ENCODE data around the gene ZNF532. TPM values are rescaled to one million over a fixed set of nuclear protein-coding genes. Genes with fewer than 3 reads are reported as not detected.

The ZNF532 gene
- total and polyA plus RNA-seq, 9 of the 15 experiments (the other 6 are each of a cell fraction or from before 2014, with no cell fraction given), result 0.42 TPM; not detected in 8

DNA sequence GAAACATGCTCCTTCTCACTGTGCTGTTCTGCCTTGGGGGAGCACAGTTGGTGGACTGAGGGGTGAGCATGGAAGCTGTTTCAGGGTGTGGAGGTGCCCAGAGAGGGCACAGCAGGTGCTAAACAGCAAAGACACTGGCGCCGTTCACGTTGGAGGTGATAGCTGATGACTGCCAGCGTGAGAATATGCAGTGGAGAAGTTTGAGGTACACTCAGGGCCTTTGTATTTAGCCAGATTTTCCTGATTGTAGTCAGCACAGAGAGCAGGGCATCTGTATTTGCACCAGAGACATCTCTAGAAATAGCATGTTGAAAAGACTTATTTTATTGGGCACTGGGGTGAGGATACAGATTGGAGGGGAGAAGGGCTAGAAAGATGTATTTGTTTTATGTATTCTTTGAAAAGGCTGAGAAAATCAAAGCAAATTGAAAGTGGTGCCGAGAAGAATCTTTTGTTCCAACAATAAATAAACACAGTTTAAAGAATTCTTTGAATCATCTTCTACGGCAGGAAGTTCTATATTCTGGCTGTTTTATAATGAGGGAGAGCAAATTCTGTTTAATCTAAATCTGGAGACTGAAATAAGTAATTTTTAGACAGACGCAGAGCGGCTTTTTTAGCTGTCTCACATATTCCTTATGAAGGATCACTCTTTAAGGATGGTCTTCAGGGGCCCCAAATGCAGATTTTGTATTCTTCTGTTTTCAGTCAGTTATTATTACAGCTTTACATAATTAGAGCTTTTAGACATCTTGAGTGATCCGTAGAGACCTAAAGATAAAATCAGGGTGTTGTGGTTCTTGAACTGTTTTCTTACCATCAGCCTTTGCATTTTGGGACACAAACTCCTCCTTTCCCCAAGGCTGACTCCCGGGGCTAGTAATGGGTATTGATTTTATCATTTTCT, 7.1 kb downstream of the ZNF532 start:
- no peaks in the 10 kb centered on the region for H3K9me3 ChIP-seq (replicated peaks; ENCODE audit: control insufficient read depth, insufficient read depth, low read depth, low read length)
- H3K27me3 ChIP-seq (ENCODE audit: control insufficient read depth in 2 of 2, insufficient read depth in 2 of 2, low read length in 2 of 2), result no peaks in the 10 kb centered on the region
- TF ChIP-seq MTA2 (IDR thresholded peaks at IDR 0.05; ENCODE audit: low read depth), result no peak
- POLR2A ChIA-PET, result no interaction called here
- in situ Hi-C loops (cut with MboI) (no loop called here), intact Hi-C loops (cut with micrococcal nuclease) (no loop called here)
- no peaks in the 10 kb centered on the region for H4K20me1 ChIP-seq (replicated peaks; ENCODE audit: control insufficient read depth, insufficient read depth, low read length)
- no peak for DNase-seq (ENCODE audit: extremely low read depth in 1 of 4, low spot score in 3 of 4)
- BruUV-seq (replicated peaks), result no TSS peak
- ATAC-seq, result no peak
- H3K4me2 ChIP-seq (ENCODE audit: insufficient read depth, low read length), result no peak overlapping the region
- WGBS (ENCODE audit: insufficient coverage, low coverage, missing lambda C conversion rate), result 1% methylated on average over 10 of the region's 10 CpGs
- H2AFZ ChIP-seq (ENCODE audit: low read depth, low read length), result no peak overlapping the region
- no peaks in the 10 kb centered on the region for H3K36me3 ChIP-seq (ENCODE audit: control insufficient read depth, insufficient read depth, low read length)
- no peaks in the 10 kb centered on the region for H3K4me1 ChIP-seq (replicated peaks in 1 of 2; ENCODE audit: control insufficient read depth in 2 of 2, insufficient read depth in 2 of 2, low read length in 2 of 2)
- H3K4me3 ChIP-seq, result no peak overlapping the region
- H3K9me1 ChIP-seq (ENCODE audit: control insufficient read depth, insufficient read depth, low read length), result no peaks in the 10 kb centered on the region
- H3K27ac ChIP-seq (ENCODE audit: extremely low read depth, low read depth, low read length), result no peak overlapping the region
- CTCF ChIA-PET (ENCODE audit: low intra/inter-chr PET ratio), result no interaction called here
- no peak for FAIRE-seq
- no peaks in the 10 kb centered on the region for H3K79me2 ChIP-seq (ENCODE audit: control insufficient read depth, insufficient read depth, low read length)
- H3K9ac ChIP-seq (ENCODE audit: insufficient read depth in 1 of 2, low read depth in 2 of 2, low read length in 2 of 2), result no peak overlapping the region

DNA sequence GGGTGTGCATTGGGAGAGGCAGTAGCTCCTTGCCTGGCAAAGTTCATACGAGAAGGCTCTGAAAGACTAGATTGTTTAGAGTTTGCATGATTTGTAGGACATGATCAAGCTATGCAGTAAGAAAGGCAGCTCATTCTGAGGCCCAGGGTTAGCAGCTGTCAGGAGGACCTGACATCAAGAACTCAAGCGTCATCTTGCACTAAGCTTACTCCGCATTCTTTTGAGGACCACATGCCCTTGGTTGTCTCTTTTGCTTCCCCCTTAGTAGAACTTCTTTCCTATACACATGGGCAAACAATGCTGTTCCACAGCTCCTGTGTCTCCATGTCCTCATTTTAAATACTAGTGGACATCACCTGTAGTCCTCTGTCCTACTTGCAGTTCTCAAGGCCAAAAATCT, 14.0 kb downstream of the ZNF532 start:
- 0% methylated on average over 3 of the region's 3 CpGs for WGBS (ENCODE audit: insufficient coverage, low coverage, missing lambda C conversion rate)
- ChIA-PET CTCF (ENCODE audit: low intra/inter-chr PET ratio) (no interaction called here), POLR2A (interaction anchor here (1.4 kb wide), 1 partner anchor 12 kb away, joined by 5 read pairs; no protein-coding TSS in a partner anchor)
- Histone ChIP-seq H3K4me3 (no peak overlapping the region), H3K36me3 (ENCODE audit: control insufficient read depth, insufficient read depth, low read length) (no peaks in the 10 kb centered on the region), H3K27me3 (ENCODE audit: control insufficient read depth in 2 of 2, insufficient read depth in 2 of 2, low read length in 2 of 2) (no peaks in the 10 kb centered on the region), H3K9me3 (replicated peaks; ENCODE audit: control insufficient read depth, insufficient read depth, low read depth, low read length) (no peaks in the 10 kb centered on the region), H3K9ac (ENCODE audit: insufficient read depth in 1 of 2, low read depth in 2 of 2, low read length in 2 of 2) (no peak overlapping the region), H3K4me2 (ENCODE audit: insufficient read depth, low read length) (no peak overlapping the region), H4K20me1 (replicated peaks; ENCODE audit: control insufficient read depth, insufficient read depth, low read length) (no peaks in the 10 kb centered on the region), H3K27ac (ENCODE audit: extremely low read depth, low read depth, low read length) (no peak overlapping the region), H3K4me1 (replicated peaks in 1 of 2; ENCODE audit: control insufficient read depth in 2 of 2, insufficient read depth in 2 of 2, low read length in 2 of 2) (no peaks in the 10 kb centered on the region), H3K9me1 (ENCODE audit: control insufficient read depth, insufficient read depth, low read length) (no peaks in the 10 kb centered on the region), H2AFZ (ENCODE audit: low read depth, low read length) (no peak overlapping the region), H3K79me2 (ENCODE audit: control insufficient read depth, insufficient read depth, low read length) (no peaks in the 10 kb centered on the region)
- BruUV-seq (replicated peaks), result no TSS peak
- intact Hi-C loops (cut with micrococcal nuclease), result no loop called here
- in situ Hi-C loops (cut with MboI), result no loop called here
- DNase-seq (ENCODE audit: extremely low read depth in 1 of 4, low spot score in 3 of 4) (no peak), ATAC-seq (no peak), FAIRE-seq (no peak)
- TF ChIP-seq SAFB (IDR thresholded peaks at IDR 0.05; ENCODE audit: borderline replicate concordance, low read depth, low read length) (no peak), WHSC1 (IDR thresholded peaks at IDR 0.05; ENCODE audit: low read length) (no peak), COPS2 (conservative IDR thresholded peaks at IDR 0.05) (no peak), PYGO2 (tag; IDR thresholded peaks at IDR 0.05) (no peak), ZNF197 (CRISPR knock-in tag; IDR thresholded peaks at IDR 0.05; ENCODE audit: low read depth) (no peak), HDAC8 (tag; IDR thresholded peaks at IDR 0.05) (no peak), ZNF24 (IDR thresholded peaks at IDR 0.05) (no peak), NCOA2 (IDR thresholded peaks at IDR 0.05; ENCODE audit: partially characterized antibody in 2 of 2) (no peak), STAT5A (IDR thresholded peaks at IDR 0.05; ENCODE audit: borderline replicate concordance, low read length) (no peak), HSF4 (CRISPR knock-in tag; IDR thresholded peaks at IDR 0.05; ENCODE audit: borderline replicate concordance) (no peak)
- TF ChIP-seq, protein P1, sequence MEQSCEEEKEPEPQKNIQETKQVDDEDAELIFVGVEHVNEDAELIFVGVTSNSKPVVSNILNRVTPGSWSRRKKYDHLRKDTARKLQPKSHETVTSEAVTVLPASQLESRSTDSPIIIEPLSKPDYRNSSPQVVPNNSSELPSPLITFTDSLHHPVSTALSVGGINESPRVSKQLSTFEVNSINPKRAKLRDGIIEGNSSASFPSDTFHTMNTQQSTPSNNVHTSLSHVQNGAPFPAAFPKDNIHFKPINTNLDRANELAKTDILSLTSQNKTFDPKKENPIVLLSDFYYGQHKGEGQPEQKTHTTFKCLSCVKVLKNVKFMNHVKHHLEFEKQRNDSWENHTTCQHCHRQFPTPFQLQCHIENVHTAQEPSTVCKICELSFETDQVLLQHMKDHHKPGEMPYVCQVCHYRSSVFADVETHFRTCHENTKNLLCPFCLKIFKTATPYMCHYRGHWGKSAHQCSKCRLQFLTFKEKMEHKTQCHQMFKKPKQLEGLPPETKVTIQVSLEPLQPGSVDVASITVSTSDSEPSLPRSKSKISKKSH (CRISPR knock-in tag; IDR thresholded peaks at IDR 0.05), result no peak
- TF ChIP-seq, protein P2, sequence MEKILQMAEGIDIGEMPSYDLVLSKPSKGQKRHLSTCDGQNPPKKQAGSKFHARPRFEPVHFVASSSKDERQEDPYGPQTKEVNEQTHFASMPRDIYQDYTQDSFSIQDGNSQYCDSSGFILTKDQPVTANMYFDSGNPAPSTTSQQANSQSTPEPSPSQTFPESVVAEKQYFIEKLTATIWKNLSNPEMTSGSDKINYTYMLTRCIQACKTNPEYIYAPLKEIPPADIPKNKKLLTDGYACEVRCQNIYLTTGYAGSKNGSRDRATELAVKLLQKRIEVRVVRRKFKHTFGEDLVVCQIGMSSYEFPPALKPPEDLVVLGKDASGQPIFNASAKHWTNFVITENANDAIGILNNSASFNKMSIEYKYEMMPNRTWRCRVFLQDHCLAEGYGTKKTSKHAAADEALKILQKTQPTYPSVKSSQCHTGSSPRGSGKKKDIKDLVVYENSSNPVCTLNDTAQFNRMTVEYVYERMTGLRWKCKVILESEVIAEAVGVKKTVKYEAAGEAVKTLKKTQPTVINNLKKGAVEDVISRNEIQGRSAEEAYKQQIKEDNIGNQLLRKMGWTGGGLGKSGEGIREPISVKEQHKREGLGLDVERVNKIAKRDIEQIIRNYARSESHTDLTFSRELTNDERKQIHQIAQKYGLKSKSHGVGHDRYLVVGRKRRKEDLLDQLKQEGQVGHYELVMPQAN (IDR thresholded peaks at IDR 0.05; ENCODE audit: borderline replicate concordance), result no peak
